Measurements from ENCODE around the gene RPS27.
"Not testable (repeated sequence)": the region's sequence is repeated elsewhere in the genome, so short reads cannot be mapped to it uniquely, and the experiment has no call there.

RPS27 gene

GRCh38 chr1:153987621-153988020 is 2.9 kb upstream of the RPS27 start:
- no peak for DNase-seq

- no peak for DNase-seq
Measured at GRCh38 chr1:153991151-153991630, 629 bp downstream of the RPS27 start.

- DNase-seq, result no peak
Measured at GRCh38 chr1:153991806-153992205, 1.2 kb downstream of the RPS27 start.

GRCh38 chr1:153995202-153995601 is 4.6 kb downstream of the RPS27 start:
- DNase-seq, result no peak

GRCh38 chr1:153995640-153996039 is 5.1 kb downstream of the RPS27 start:
- no peak for DNase-seq

GRCh38 chr1:153996882-153997281 is 6.3 kb downstream of the RPS27 start:
- DNase-seq, result not testable (repeated sequence)

GRCh38 chr1:154000420-154000819 is 9.9 kb downstream of the RPS27 start:
- no peak for DNase-seq

GRCh38 chr1:154006136-154006535 is 15.6 kb downstream of the RPS27 start:
- no peak for DNase-seq

- DNase-seq, result no peak
Measured at GRCh38 chr1:154012129-154012528, 21.6 kb downstream of the RPS27 start.

- DNase-seq, result not testable (repeated sequence)
Measured at GRCh38 chr1:154012543-154012942, 22.0 kb downstream of the RPS27 start.

GRCh38 chr1:154014154-154014907 is 23.8 kb downstream of the RPS27 start:
- DNase-seq, result no peak

- no peak for DNase-seq
Measured at GRCh38 chr1:154019269-154019668, 28.7 kb downstream of the RPS27 start.

GRCh38 chr1:154019940-154020339 is 29.4 kb downstream of the RPS27 start:
- DNase-seq, result no peak

GRCh38 chr1:154033697-154034096 is 43.1 kb downstream of the RPS27 start:
- DNase-seq, result not testable (repeated sequence)

Data from NCI-H510A treated with DMSO at 0.1 percent for 48 hours (cell line).